OCI-LY7 (cell line): ENCODE data around the gene SLFN14. TPM values are rescaled to one million over a fixed set of nuclear protein-coding genes. Genes with fewer than 3 reads are reported as not detected.

Experiments used
- BruUV-seq: library from RNA; stranded (reverse); fragments of 400-500 nt; replicated peaks from 2 replicates; lab custom pipeline; 2021; lab: Mats Ljungman, UMichigan
- CTCF ChIA-PET: fragments of 300-600 bp; sonication (Branson Sonifier 250); formaldehyde crosslinking; loops from one replicate; lab custom pipeline; 2022; ENCODE audit warnings: antibody characterized with exemption; ENCODE audit not compliant: unreplicated experiment; lab: Charles Lee
- POLR2A ChIA-PET: fragments of 300-600 bp; sonication (Branson Sonifier 250); formaldehyde crosslinking; loops from one replicate; lab custom pipeline; 2022; ENCODE audit warnings: antibody characterized with exemption; lab: Charles Lee
- DNase-seq: peaks from one replicate; pipeline ENCODE4 v3.0.0-alpha.2; 2015; ENCODE audit warnings: low spot score
- H2AFZ ChIP-seq: fragments of 200-600 bp; sonication (generic), shearing (Covaris generic); 2 replicates; pipeline ENCODE4 v1.6.1; 2014; ENCODE audit warnings: mild to moderate bottlenecking, antibody characterized with exemption, low read length, moderate library complexity
- H3K27ac ChIP-seq: fragments of 200-600 bp; sonication (generic); 2 replicates; pipeline ENCODE4 v1.5.1; 2014; ENCODE audit warnings: mixed run types, low read depth, mild to moderate bottlenecking, moderate library complexity, low read length, inconsistent platforms; ENCODE audit not compliant: poor library complexity, severe bottlenecking
- H3K36me3 ChIP-seq: fragments of 200-600 bp; sonication (generic); 2 replicates; pipeline ENCODE4 v1.6.1; 2014; ENCODE audit warnings: mild to moderate bottlenecking, antibody characterized with exemption, low read length, moderate library complexity, mixed read lengths; ENCODE audit not compliant: insufficient read depth
- H3K4me1 ChIP-seq: fragments of 200-600 bp; sonication (generic); 2 replicates; pipeline ENCODE4 v1.5.1; 2014; ENCODE audit warnings: mild to moderate bottlenecking, low read length; ENCODE audit not compliant: insufficient read depth, poor library complexity, severe bottlenecking
- H3K4me2 ChIP-seq: fragments of 200-600 bp; sonication (generic); 2 replicates; pipeline ENCODE4 v1.6.1; 2014; ENCODE audit warnings: mild to moderate bottlenecking, low read length
- H3K4me3 ChIP-seq: fragments of 200-600 bp; sonication (generic); 2 replicates; pipeline ENCODE4 v1.5.1; 2014; ENCODE audit warnings: mild to moderate bottlenecking, low read depth, low read length; ENCODE audit not compliant: poor library complexity, severe bottlenecking
- H3K79me2 ChIP-seq: fragments of 200-600 bp; sonication (generic); 2 replicates; pipeline ENCODE4 v1.6.1; 2016; ENCODE audit warnings: low read depth, mild to moderate bottlenecking, low read length, moderate library complexity, mixed read lengths; ENCODE audit not compliant: insufficient read depth
- H3K9me2 ChIP-seq: fragments of 200-600 bp; sonication (generic); 2 replicates; pipeline ENCODE4 v1.6.1; 2016; ENCODE audit warnings: mild to moderate bottlenecking, low read length, mixed read lengths; ENCODE audit not compliant: insufficient read depth
- H3K9me3 ChIP-seq: fragments of 200-600 bp; sonication (generic); 2 replicates; pipeline ENCODE4 v1.6.1; 2014; ENCODE audit warnings: mild to moderate bottlenecking, mixed run types, low read length, mixed read lengths
- H4K20me1 ChIP-seq: fragments of 200-600 bp; sonication (generic); 2 replicates; pipeline ENCODE4 v1.6.1; 2014; ENCODE audit warnings: mild to moderate bottlenecking, antibody characterized with exemption, low read length, moderate library complexity, mixed read lengths; ENCODE audit not compliant: insufficient read depth
- CTCF ChIP-seq: fragments of 200-600 bp; sonication (generic); conservative IDR thresholded peaks from 2 replicates; pipeline ENCODE4 v1.5.1; 2014; ENCODE audit warnings: mild to moderate bottlenecking, antibody characterized with exemption, low read length, moderate library complexity, mixed read lengths
- EZH2phosphoT487 ChIP-seq: fragments of 200-600 bp; sonication (generic); IDR thresholded peaks from 2 replicates; pipeline ENCODE4 v1.6.1; 2018; ENCODE audit warnings: low read depth, borderline replicate concordance, mild to moderate bottlenecking, mixed run types, antibody characterized with exemption, low read length, moderate library complexity, mixed read lengths
- intact Hi-C: fragments of 100-400 bp; cut with micrococcal nuclease; formaldehyde crosslinking; loops from one replicate; pipeline ENCODE4 v1.10.0; 2022; ENCODE audit not compliant: unreplicated experiment
- total RNA-seq, 2 experiments: library from RNA; depleted of rRNA in 1 of 2; stranded (reverse); fragments of >200 nt in 1 of 2; shearing (Covaris generic) in 1 of 2; gene quantifications; 2 replicates each; pipeline ENCODE4 v1.2.3, GENCODE V29; 2014 to 2022

SLFN14 gene
- total RNA-seq, 2 experiments from 2014 or later: not detected

GRCh38 chr17:35588196-35588920, 27.7 kb upstream of the SLFN14 start:
- Histone ChIP-seq H2AFZ (no peak overlapping the region), H3K36me3 (no peaks in the 10 kb centered on the region), H3K4me3 (peak overlapping the region; percentile 84), H3K9me3 (no peaks in the 10 kb centered on the region), H3K9me2 (no peaks in the 10 kb centered on the region), H3K79me2 (peaks cover 52% of the 10 kb centered on the region), H3K4me1 (peaks cover 24% of the 10 kb centered on the region), H4K20me1 (no peaks in the 10 kb centered on the region), H3K27ac (peak overlapping the region; percentile 75), H3K4me2 (peak overlapping the region; percentile 84)
- no TSS peak for BruUV-seq
- ChIA-PET CTCF (interaction anchor here (1.0 kb wide), 1 partner anchor 9 kb away, joined by 3 read pairs; no protein-coding TSS in a partner anchor), POLR2A (interaction anchor here (0.6 to 6.7 kb wide), 9 partner anchors 9 to 258 kb away, joined by 3 to 53 read pairs (median 3); partner anchors contain the start of gene PEX12)
- DNase-seq: no peak
- intact Hi-C loops: loop anchor here (5.0 kb wide), 1 partner anchor 219 kb away; the partner anchor contains the start of gene TAF15
- TF ChIP-seq EZH2phosphoT487 (no peak), CTCF (no peak)

GRCh38 chr17:35587074-35587961, 26.7 kb upstream of the SLFN14 start, which contains the start of gene AP2B1:
Gene AP2B1, plus strand, starts transcription at chr17:35587322. Its CDS starts 6,709 bp downstream, at chr17:35594031.
- POLR2A ChIA-PET: interaction anchor here (0.6 to 6.7 kb wide), 6 partner anchors 8 to 259 kb away, joined by 3 to 53 read pairs (median 6); partner anchors contain the start of genes PEX12 and TAF15
- BruUV-seq: TSS peak; percentile 72
- Histone ChIP-seq H3K9me2 (no peaks in the 10 kb centered on the region), H4K20me1 (no peaks in the 10 kb centered on the region), H2AFZ (peak within 1 kb of the TSS; percentile 97), H3K36me3 (no peaks in the 10 kb centered on the region), H3K4me1 (peaks cover 24% of the 10 kb centered on the region), H3K27ac (peak within 1 kb of the TSS; percentile 75), H3K9me3 (no peaks in the 10 kb centered on the region), H3K79me2 (peaks cover 41% of the 10 kb centered on the region), H3K4me3 (peak within 1 kb of the TSS; percentile 84), H3K4me2 (peak within 1 kb of the TSS; percentile 84)
- CTCF ChIA-PET: interaction anchor here (0.6 to 1.3 kb wide), 2 partner anchors 9 to 10 kb away, joined by 3 to 5 read pairs; partner anchors contain the start of gene PEX12
- TF ChIP-seq CTCF: no peak
- TF ChIP-seq EZH2phosphoT487: no peak
- DNase-seq: peak; percentile 96
- intact Hi-C loops: loop anchor here (1.0 to 5.0 kb wide), 2 partner anchors 9 to 220 kb away; partner anchors contain the start of genes PEX12 and TAF15
